M059J (cell line): ENCODE data around the gene AKIRIN1. TPM values are rescaled to one million over a fixed set of nuclear protein-coding genes. Genes with fewer than 3 reads are reported as not detected.
A peak's percentile ranks its signal among the peaks of the same experiment; 100 is the strongest.
"Not testable (repeated sequence)": the region's sequence is repeated elsewhere in the genome, so short reads cannot be mapped to it uniquely, and the experiment has no call there.

Source experiments
- DNase-seq: peaks from one replicate; pipeline ENCODE4 v3.0.0-alpha.2; 2012; ENCODE audit warnings: low read depth
- total RNA-seq: library from RNA; depleted of rRNA; stranded (reverse); fragments of >200 nt; shearing (Covaris generic); gene quantifications from 2 replicates; pipeline ENCODE4 v1.2.3, GENCODE V29; 2014; rRNA removed

The AKIRIN1 gene
- total RNA-seq, 1 experiment from 2014 or later = 66.6 TPM

- DNase-seq = no peak
Observed at GRCh38 chr1:39045231-39045630, 54.2 kb downstream of the AKIRIN1 start.

DNA sequence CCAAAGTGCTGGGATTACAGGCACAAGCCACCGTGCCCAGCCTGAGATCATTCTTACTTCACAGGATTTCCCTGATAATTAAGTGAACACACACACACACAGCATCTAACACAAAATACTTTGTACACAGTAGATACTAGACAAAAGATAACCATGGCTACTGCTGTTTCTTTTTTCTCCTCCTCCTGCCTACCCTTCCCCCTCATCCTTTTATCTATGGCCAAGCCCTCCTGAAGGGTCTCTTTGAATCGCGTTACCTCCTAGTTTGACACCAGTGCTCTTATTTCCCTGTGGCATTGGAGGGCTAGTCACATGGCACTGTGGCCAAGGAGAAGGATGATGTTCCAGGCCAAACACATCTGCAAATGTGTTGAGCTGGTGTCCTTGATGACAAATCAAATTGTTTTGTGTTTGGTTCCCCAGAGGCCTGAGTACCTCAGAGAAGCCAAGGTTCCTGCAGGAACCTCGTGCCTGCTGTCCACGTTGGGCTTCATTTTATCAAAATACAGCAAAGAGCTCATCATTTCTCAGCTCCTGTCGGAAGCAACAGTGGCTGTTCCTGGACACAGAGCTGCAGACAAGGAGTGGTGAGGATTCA, 55.6 kb downstream of the AKIRIN1 start:
- no peak for DNase-seq

DNA sequence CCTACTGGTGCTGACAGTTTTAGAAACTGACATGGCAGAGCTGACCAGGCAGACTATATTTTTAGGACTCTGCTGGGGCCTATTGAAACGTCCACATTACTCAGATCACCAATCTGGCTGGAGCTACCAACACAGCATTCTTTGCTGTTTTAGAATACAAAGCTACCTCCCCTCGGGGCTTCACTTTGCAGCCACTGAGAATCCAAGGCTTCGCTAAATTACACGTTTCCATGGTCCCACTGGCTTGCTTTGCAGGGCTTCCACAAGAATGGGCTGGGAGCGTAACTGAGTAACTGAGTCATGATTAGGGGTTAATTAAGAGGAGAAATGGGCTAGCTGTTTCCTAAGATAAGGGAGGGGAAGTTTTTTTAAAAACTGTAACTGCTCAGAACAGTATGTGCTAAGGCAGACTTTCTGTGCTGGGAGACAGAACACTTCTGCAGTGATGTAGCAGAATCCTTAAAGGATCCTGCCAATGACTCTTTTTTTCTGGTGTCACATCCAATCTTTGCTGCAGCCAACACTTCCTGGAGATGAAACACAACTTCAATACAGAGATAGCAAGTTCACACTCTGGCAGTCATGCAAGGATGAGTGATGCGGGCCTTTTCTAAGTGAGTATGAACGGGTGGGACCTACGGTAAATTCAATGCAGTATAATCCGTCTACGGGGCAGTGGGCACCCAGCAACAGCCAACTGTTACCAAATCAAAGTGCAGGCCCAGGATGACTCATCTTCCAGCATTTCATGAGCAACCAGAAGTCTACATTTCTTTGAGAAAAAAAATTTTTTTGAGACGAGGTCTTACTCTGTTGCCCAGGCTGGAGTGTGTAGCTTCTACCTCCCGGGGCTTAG, 56.5 kb downstream of the AKIRIN1 start:
- DNase-seq = peak; percentile 94

- DNase-seq = no peak
Observed at GRCh38 chr1:39048745-39049370, 57.8 kb downstream of the AKIRIN1 start.

DNA sequence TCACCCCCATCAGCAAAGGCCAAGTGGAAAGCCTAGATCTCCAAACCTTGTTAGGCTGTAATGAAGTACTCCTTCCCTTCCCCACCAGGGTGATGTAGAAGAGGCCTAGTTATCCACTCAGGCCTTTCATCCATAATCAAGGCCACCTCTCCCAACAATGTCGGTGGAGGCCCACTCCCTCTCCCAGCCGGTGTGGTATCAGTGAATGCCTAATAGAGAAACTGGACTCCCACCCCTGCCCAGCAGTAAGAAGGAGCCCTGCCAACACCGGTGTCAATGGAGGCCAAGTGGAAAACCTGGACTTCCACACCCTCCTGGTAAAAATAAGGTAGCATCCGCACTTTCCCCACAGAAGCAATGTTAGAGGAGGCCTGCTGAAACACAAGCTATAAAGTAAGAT, 58.9 kb downstream of the AKIRIN1 start:
- DNase-seq = no peak

GRCh38 chr1:39051193-39051850, 60.2 kb downstream of the AKIRIN1 start:
- DNase-seq = not testable (repeated sequence)

DNA sequence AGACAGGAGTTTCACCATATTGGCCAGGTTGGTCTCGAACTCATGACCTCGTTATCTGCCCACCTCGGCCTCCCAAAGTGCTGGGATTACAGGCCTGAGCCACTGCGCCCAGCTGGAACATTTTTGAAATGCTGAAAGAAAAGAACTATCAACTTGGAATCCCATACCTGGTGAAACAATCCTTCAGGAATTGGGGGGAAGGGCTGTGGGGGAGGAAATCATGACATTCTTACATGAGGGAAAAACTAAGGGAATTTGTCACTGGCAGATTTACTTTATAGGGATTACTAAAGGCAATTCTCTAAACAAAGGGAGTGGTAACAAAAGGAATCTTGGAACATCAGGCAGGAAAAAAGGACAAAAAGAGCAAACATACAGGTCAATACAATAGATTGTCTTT, 60.9 kb downstream of the AKIRIN1 start:
- no peak for DNase-seq

DNA sequence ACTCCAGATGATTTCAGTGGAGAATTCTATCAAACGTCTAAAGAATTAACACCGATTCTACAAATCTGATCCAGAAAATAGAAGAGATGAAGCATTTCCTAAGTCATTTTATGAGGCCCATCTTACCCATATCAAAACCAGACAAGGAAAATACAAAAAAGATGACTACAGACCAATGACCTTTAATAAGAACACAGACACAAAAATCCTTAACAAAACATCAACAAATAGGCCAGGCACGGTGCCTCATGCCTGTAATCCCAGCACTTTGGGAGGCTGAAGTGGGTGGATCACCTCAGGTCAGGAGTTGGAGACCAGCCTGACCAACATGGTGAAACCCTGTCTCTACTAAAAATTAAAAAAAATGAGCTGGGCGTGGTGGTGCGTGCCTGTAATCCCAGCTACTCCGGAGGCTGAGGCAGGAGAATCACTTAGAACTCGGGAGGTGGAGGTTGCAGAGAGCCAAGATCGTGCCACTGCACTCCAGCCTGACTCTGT, 64.2 kb downstream of the AKIRIN1 start:
- not testable (repeated sequence) for DNase-seq

Other genes starting within 250 kb of the AKIRIN1 start
- gene RRAGC, start 131.5 kb upstream of the AKIRIN1 start, total RNA-seq = 18.9 and 31.7 TPM in 2 replicates
- 57.7 and 70.7 TPM in 2 replicates for gene MYCBP, start 117.9 kb upstream of the AKIRIN1 start, total RNA-seq
- not detected in 2 replicates for gene GJA9, start 109.7 kb upstream of the AKIRIN1 start, total RNA-seq
- gene RHBDL2, start 49.4 kb upstream of the AKIRIN1 start, total RNA-seq = 4.1 and 5.7 TPM in 2 replicates
- 472 and 495 TPM in 2 replicates for gene NDUFS5, start 35.1 kb downstream of the AKIRIN1 start, total RNA-seq
- 60.0 and 113 TPM in 2 replicates for gene MACF1, start 213.4 kb downstream of the AKIRIN1 start, total RNA-seq